GM21737 (cell line): ENCODE results near the gene SPRR3.

Experiments used
- ATAC-seq: cut with Tn5 transposase; IDR thresholded peaks from one replicate; pipeline ENCODE4 v1.9.1; 2021; ENCODE audit warnings: mild to moderate bottlenecking, moderate library complexity; ENCODE audit not compliant: unreplicated experiment

SPRR3 gene

GRCh38 chr1:153001382-153001781, at the start of gene SPRR3:
TSS of gene SPRR3 (plus strand) at chr1:153001749. CDS start at chr1:153003021, 1,272 bp downstream.
- no peak for ATAC-seq

GRCh38 chr1:152953761-152954160, 47.8 kb upstream of the SPRR3 start:
- no peak for ATAC-seq

- no peak for ATAC-seq
Measured at GRCh38 chr1:152954436-152954835, 47.1 kb upstream of the SPRR3 start.

GRCh38 chr1:152957561-152957960, 44.0 kb upstream of the SPRR3 start:
- ATAC-seq: no peak

- no peak for ATAC-seq
Measured at GRCh38 chr1:152959273-152959672, 42.3 kb upstream of the SPRR3 start.

- ATAC-seq: no peak
Measured at GRCh38 chr1:152959801-152960451, 41.6 kb upstream of the SPRR3 start.

GRCh38 chr1:152960452-152961044, 41.0 kb upstream of the SPRR3 start:
- no peak for ATAC-seq

- ATAC-seq: no peak
Measured at GRCh38 chr1:152961226-152961891, 40.2 kb upstream of the SPRR3 start.

GRCh38 chr1:152962876-152963415, 38.6 kb upstream of the SPRR3 start:
- no peak for ATAC-seq

GRCh38 chr1:152964536-152964935, 37.0 kb upstream of the SPRR3 start:
- no peak for ATAC-seq

- ATAC-seq: no peak
Measured at GRCh38 chr1:152965853-152966252, 35.7 kb upstream of the SPRR3 start.

- no peak for ATAC-seq
Measured at GRCh38 chr1:152967201-152967600, 34.3 kb upstream of the SPRR3 start.

- ATAC-seq: peak; percentile 72
Measured at GRCh38 chr1:152968248-152968647, 33.3 kb upstream of the SPRR3 start.

- no peak for ATAC-seq
Measured at GRCh38 chr1:152969036-152969435, 32.5 kb upstream of the SPRR3 start.

- no peak for ATAC-seq
Measured at GRCh38 chr1:152970495-152970894, 31.1 kb upstream of the SPRR3 start, which contains the start of gene SPRR4. TSS of gene SPRR4 (plus strand) at chr1:152970648. CDS start at chr1:152971891, 1,243 bp downstream.

- no peak for ATAC-seq
Measured at GRCh38 chr1:152972196-152972886, 29.2 kb upstream of the SPRR3 start.

- ATAC-seq: no peak
Measured at GRCh38 chr1:152976688-152977087, 24.9 kb upstream of the SPRR3 start.

- no peak for ATAC-seq
Measured at GRCh38 chr1:152977614-152978013, 23.9 kb upstream of the SPRR3 start.

GRCh38 chr1:152980676-152981075, 20.9 kb upstream of the SPRR3 start:
- ATAC-seq: no peak

GRCh38 chr1:152981146-152981871, 20.2 kb upstream of the SPRR3 start:
- no peak for ATAC-seq

GRCh38 chr1:152982076-152982475, 19.5 kb upstream of the SPRR3 start:
- no peak for ATAC-seq
